HepG2 (cell line): ENCODE results near the gene S100A5. TPM values are rescaled to one million over a fixed set of nuclear protein-coding genes. Genes with fewer than 3 reads are reported as not detected.

Experiments
- ELF3 ChIP-seq: IDR thresholded peaks from 2 replicates; pipeline ENCODE4 v1.6.1; 2016; ENCODE audit warnings: missing genetic modification reagents, missing compliant biosample characterization
- FOXC1 ChIP-seq: sonication (generic); formaldehyde crosslinking; IDR thresholded peaks from 2 replicates; pipeline ENCODE4 v1.8.0; 2022; ENCODE audit warnings: mild to moderate bottlenecking, missing genetic modification reagents, borderline replicate concordance
- FOXJ3 ChIP-seq: sonication (generic); formaldehyde crosslinking; IDR thresholded peaks from 2 replicates; pipeline ENCODE4 v1.4.0; 2020; ENCODE audit warnings: missing genetic modification reagents, mild to moderate bottlenecking, borderline replicate concordance
- HMG20B ChIP-seq: conservative IDR thresholded peaks from 2 replicates; pipeline ENCODE4 v1.6.1; 2016; ENCODE audit warnings: missing genetic modification reagents, missing compliant biosample characterization
- HOXA5 ChIP-seq: sonication (generic); formaldehyde crosslinking; IDR thresholded peaks from 2 replicates; pipeline ENCODE4 v1.4.0; 2020; ENCODE audit warnings: missing genetic modification reagents
- ISL2 ChIP-seq: sonication (generic); formaldehyde crosslinking; IDR thresholded peaks from 2 replicates; pipeline ENCODE4 v1.5.0; 2020; ENCODE audit warnings: missing genetic modification reagents
- KAT7 ChIP-seq: IDR thresholded peaks from 2 replicates; pipeline ENCODE4 v1.6.1; 2018; ENCODE audit warnings: borderline replicate concordance, missing compliant biosample characterization
- KLF12 ChIP-seq: sonication (generic); formaldehyde crosslinking; IDR thresholded peaks from 2 replicates; pipeline ENCODE4 v1.4.0; 2020; ENCODE audit warnings: missing genetic modification reagents, borderline replicate concordance
- LCORL ChIP-seq, 2 experiments: fragments of 450-650 bp in 1 of 2; sonication (generic) in 1 of 2; formaldehyde crosslinking in 1 of 2; IDR thresholded peaks; 2 replicates each; pipeline versions ENCODE4 v1.5.0 to v1.6.1; 2017 to 2020; ENCODE audit warnings: antibody characterized with exemption in 1 of 2, missing genetic modification reagents in 1 of 2
- MAFK ChIP-seq, 2 experiments: IDR thresholded peaks in 1 of 2; conservative IDR thresholded peaks in 1 of 2; 2 replicates each; pipeline ENCODE4 v1.6.1; 2011; ENCODE audit warnings: improper control_type of control experiment in 2 of 2, low read length in 2 of 2
- MAX ChIP-seq: IDR thresholded peaks from 2 replicates; pipeline ENCODE4 v1.6.1; 2012; ENCODE audit warnings: inconsistent platforms
- MNT ChIP-seq: fragments of 450-650 bp; IDR thresholded peaks from 2 replicates; pipeline ENCODE4 v1.6.1; 2016
- NFYB ChIP-seq: sonication (generic); formaldehyde crosslinking; IDR thresholded peaks from 2 replicates; pipeline ENCODE4 v1.4.0; 2020; ENCODE audit warnings: missing genetic modification reagents
- PHF5A ChIP-seq: IDR thresholded peaks from one replicate; pipeline ENCODE4 v1.6.1; 2018; ENCODE audit warnings: low read depth, missing genetic modification reagents; ENCODE audit not compliant: unreplicated experiment
- POLR2AphosphoS5 ChIP-seq: IDR thresholded peaks from 2 replicates; pipeline ENCODE4 v1.6.1; 2012; ENCODE audit warnings: low read depth, low read length
- RARG ChIP-seq: sonication (generic); formaldehyde crosslinking; IDR thresholded peaks from 2 replicates; pipeline ENCODE4 v1.4.0; 2020; ENCODE audit warnings: low read depth, mild to moderate bottlenecking, missing genetic modification reagents
- RCOR2 ChIP-seq: IDR thresholded peaks from 2 replicates; pipeline ENCODE4 v1.6.1; 2016; ENCODE audit warnings: missing biosample characterization, missing genetic modification reagents
- SETDB1 ChIP-seq: sonication (generic); formaldehyde crosslinking; IDR thresholded peaks from 2 replicates; pipeline ENCODE4 v1.5.1; 2020; ENCODE audit warnings: missing genetic modification reagents, mild to moderate bottlenecking, borderline replicate concordance
- ZBTB33 ChIP-seq: sonication (generic); formaldehyde crosslinking; IDR thresholded peaks from 2 replicates; pipeline ENCODE4 v1.4.0; 2020; ENCODE audit warnings: missing genetic modification reagents
- ZNF580 ChIP-seq: IDR thresholded peaks from 2 replicates; pipeline ENCODE4 v1.6.1; 2016; ENCODE audit warnings: low read depth, borderline replicate concordance
- ZNF740 ChIP-seq: sonication (generic); formaldehyde crosslinking; IDR thresholded peaks from 2 replicates; pipeline ENCODE4 v1.4.0; 2020; ENCODE audit warnings: missing genetic modification reagents
- ZNF776 ChIP-seq: sonication (generic); formaldehyde crosslinking; IDR thresholded peaks from 2 replicates; pipeline ENCODE4 v1.4.0; 2020; ENCODE audit warnings: mild to moderate bottlenecking, missing genetic modification reagents
- ZXDC ChIP-seq: sonication (generic); formaldehyde crosslinking; IDR thresholded peaks from 2 replicates; pipeline ENCODE4 v1.5.0; 2020; ENCODE audit warnings: mild to moderate bottlenecking, missing genetic modification reagents
- polyA plus RNA-seq, 8 experiments: library from polyadenylated mRNA; depleted of rRNA in 3 of 8; stranded (reverse) in 7 of 8; unstranded in 1 of 8; fragments of >200 nt; fragmentation: Illumina TruSeq in 4 of 8; extraction: Trizol in 4 of 8; gene quantifications; 2 replicates each; pipeline versions ENCODE4 v1.2.1 to v1.2.3, GENCODE V29; 2011 to 2016; ENCODE audit warnings: low read depth in 4 of 8, missing spikeins in 1 of 8, mixed read lengths in 1 of 8; ENCODE audit not compliant: insufficient read depth in 1 of 8
- total RNA-seq, 5 experiments: library from RNA; depleted of rRNA; stranded (reverse); fragments of >200 nt; fragmentation: Illumina TruSeq; extraction: Trizol; gene quantifications; 2 replicates each; pipeline ENCODE4 v1.2.3, GENCODE V29; 2016; ENCODE audit warnings: low read depth in 1 of 5

S100A5 gene
- total and polyA plus RNA-seq, 2 of the 13 experiments (the other 11 are each of a cell fraction or from before 2014, with no cell fraction given), result not detected

- 0 out of 2 replicates have a peak, but pooled peaks have one; percentile 31 for TF ChIP-seq ELF3 (CRISPR knock-in tag)
- no peak for TF ChIP-seq ZXDC (CRISPR knock-in tag)
- TF ChIP-seq SETDB1, result no peak
- TF ChIP-seq HOXA5 (CRISPR knock-in tag), result peak; percentile 58; the same call in 1 of the 2 replicates
- no peak for TF ChIP-seq MNT
- no peak for TF ChIP-seq ZNF740
- no peak for TF ChIP-seq FOXC1 (CRISPR knock-in tag)
- peak; percentile 23; the same call in 1 of the 2 replicates for TF ChIP-seq ISL2 (CRISPR knock-in tag)
- no peak for TF ChIP-seq LCORL (IDR thresholded peaks at IDR 0.05)
- TF ChIP-seq LCORL (CRISPR knock-in tag; IDR thresholded peaks at IDR 0.05), result peak; percentile 87; the same call in 1 of the 2 replicates
- no peak for TF ChIP-seq RARG
- TF ChIP-seq ZNF580 (CRISPR knock-in tag), result no peak; the same call in 1 of the 2 replicates
- peak; percentile 38; the same call in 1 of the 2 replicates for TF ChIP-seq ZBTB33 (CRISPR knock-in tag)
- no peak for TF ChIP-seq PHF5A (CRISPR knock-in tag)
- TF ChIP-seq POLR2AphosphoS5, result no peak
- TF ChIP-seq NFYB (CRISPR knock-in tag), result no peak
- no peak for TF ChIP-seq ZNF776
- 0 out of 2 replicates have a peak, but pooled peaks have one; percentile 22 for TF ChIP-seq MAX
- no peak for TF ChIP-seq MAFK (conservative IDR thresholded peaks at IDR 0.05 in 1 of 2, IDR thresholded peaks at IDR 0.05 in 1 of 2; ENCODE audit: low read length in 2 of 2)
- 0 out of 2 replicates have a peak, but pooled peaks have one; percentile 23 for TF ChIP-seq HMG20B (CRISPR knock-in tag)
- TF ChIP-seq KLF12 (CRISPR knock-in tag), result 0 out of 2 replicates have a peak, but pooled peaks have one; percentile 37
- TF ChIP-seq KAT7 (CRISPR knock-in tag), result peak; percentile 34; the same call in 1 of the 2 replicates
- no peak for TF ChIP-seq FOXJ3
- 0 out of 2 replicates have a peak, but pooled peaks have one; percentile 16 for TF ChIP-seq RCOR2 (CRISPR knock-in tag)
These were observed 27.8 kb upstream of the S100A5 start (continued) for GRCh38 chr1:153568367-153569099.
